ENCODE results near the gene ASCC3. TPM values are rescaled to one million over a fixed set of nuclear protein-coding genes. Genes with fewer than 3 reads are reported as not detected.
"Not testable (repeated sequence)": the region's sequence is repeated elsewhere in the genome, so short reads cannot be mapped to it uniquely, and the experiment has no call there.

Gene ASCC3
- total RNA-seq, 4 donors from 2014 or later = 25.9 to 40.9 (median 31.3) TPM

DNA sequence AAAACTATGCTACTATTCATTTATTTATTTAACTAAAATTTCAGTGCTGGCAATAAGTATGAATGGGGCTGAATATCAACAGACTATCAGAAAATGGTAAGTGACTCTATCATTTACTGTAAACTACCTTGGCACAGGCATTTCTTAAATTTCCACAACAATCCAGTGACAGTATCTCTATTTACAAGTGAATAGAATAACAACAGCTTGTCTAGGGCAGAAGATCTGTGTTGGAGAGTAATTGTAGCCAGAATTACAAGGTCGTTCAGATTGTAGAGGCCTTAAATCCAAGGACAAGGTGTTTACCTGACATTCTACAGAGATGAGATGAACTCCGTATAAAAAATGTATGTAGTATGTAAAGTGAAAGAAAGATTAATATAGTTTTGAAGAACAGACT, 222.6 kb downstream of the ASCC3 start:
- Histone ChIP-seq H3K9me3 (no peaks in the 10 kb centered on the region), H3K36me3 (peaks cover 6% of the 10 kb centered on the region), H3K27ac (no peak overlapping the region), H3K4me1 (no peaks in the 10 kb centered on the region), H3K27me3 (no peaks in the 10 kb centered on the region), H3K4me3 (no peak overlapping the region)
- DNase-seq (ENCODE audit: low spot score in 2 of 2) = no peak
- TF ChIP-seq POLR2AphosphoS5 (IDR thresholded peaks at IDR 0.05) (no peak), EP300 (IDR thresholded peaks at IDR 0.05) (no peak), CTCF (IDR thresholded peaks at IDR 0.05) (no peak), POLR2A (IDR thresholded peaks at IDR 0.05) (no peak)
- WGBS = 71% methylated on average over 2 of the region's 2 CpGs

GRCh38 chr6:100657678-100658330, 223.3 kb downstream of the ASCC3 start:
- TF ChIP-seq POLR2AphosphoS5 (IDR thresholded peaks at IDR 0.05) (no peak), CTCF (IDR thresholded peaks at IDR 0.05) (no peak), EP300 (IDR thresholded peaks at IDR 0.05) (no peak), POLR2A (IDR thresholded peaks at IDR 0.05) (no peak)
- H3K27ac ChIP-seq = no peak overlapping the region
- peaks cover 6% of the 10 kb centered on the region for H3K36me3 ChIP-seq
- H3K27me3 ChIP-seq = no peaks in the 10 kb centered on the region
- H3K9me3 ChIP-seq = no peaks in the 10 kb centered on the region
- H3K4me1 ChIP-seq = no peaks in the 10 kb centered on the region
- no peak overlapping the region for H3K4me3 ChIP-seq
- no peak for DNase-seq (ENCODE audit: low spot score in 2 of 2)
- WGBS = 87% methylated on average over 2 of the region's 2 CpGs

GRCh38 chr6:100641147-100641546, 240.0 kb downstream of the ASCC3 start:
- peaks cover 63% of the 10 kb centered on the region for H3K36me3 ChIP-seq
- not testable (repeated sequence) for H3K27ac ChIP-seq; H3K4me3 ChIP-seq; H3K9me3 ChIP-seq; H3K27me3 ChIP-seq; H3K4me1 ChIP-seq; DNase-seq (ENCODE audit: low spot score in 2 of 2)
- WGBS = 96% methylated on average over 3 of the region's 3 CpGs

DNA sequence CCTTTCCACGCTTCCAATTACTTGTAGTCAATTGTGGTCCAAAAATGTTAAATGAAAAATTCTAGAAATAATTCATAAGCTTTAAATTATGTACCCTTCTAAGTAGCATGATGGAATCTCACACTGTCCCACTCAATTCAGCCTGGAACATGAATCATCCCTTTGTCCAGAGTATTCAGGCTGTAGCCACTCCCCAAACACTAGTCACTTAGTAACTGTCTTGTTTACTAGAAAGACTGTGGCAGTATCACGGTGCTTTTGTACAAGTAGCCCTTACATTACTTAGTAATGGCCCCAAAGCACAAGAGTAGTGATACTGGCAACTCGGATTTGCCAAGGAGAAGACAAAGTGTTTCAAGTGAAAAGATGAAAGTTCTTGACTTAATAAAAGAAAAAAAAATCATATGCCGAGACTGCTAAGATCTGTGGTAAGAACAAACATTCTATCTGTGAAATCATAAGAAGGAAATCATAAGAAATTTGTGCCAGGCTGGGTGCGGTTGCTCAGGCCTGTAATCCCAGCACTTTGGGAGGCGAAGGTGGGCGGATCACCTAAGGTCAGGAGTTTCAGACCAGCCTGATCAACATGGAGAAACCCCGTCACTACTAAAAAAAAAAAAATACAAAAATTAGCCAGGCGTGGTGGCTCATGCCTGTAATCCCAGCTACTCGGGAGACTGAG, 247.9 kb downstream of the ASCC3 start:
- TF ChIP-seq CTCF (IDR thresholded peaks at IDR 0.05) (no peak), EP300 (IDR thresholded peaks at IDR 0.05) (no peak), POLR2A (IDR thresholded peaks at IDR 0.05) (no peak), POLR2AphosphoS5 (IDR thresholded peaks at IDR 0.05) (no peak)
- Histone ChIP-seq H3K4me3 (no peak overlapping the region), H3K36me3 (peaks cover 24% of the 10 kb centered on the region), H3K4me1 (no peaks in the 10 kb centered on the region), H3K9me3 (no peaks in the 10 kb centered on the region), H3K27me3 (no peaks in the 10 kb centered on the region), H3K27ac (peak overlapping the region; percentile 34)
- 71% methylated on average over 10 of the region's 10 CpGs for WGBS
- DNase-seq (ENCODE audit: low spot score in 2 of 2) = no peak

GRCh38 chr6:100630536-100630935, 250.6 kb downstream of the ASCC3 start:
- no peak for DNase-seq (ENCODE audit: low spot score in 2 of 2)
- Histone ChIP-seq H3K27ac (no peak overlapping the region), H3K27me3 (no peaks in the 10 kb centered on the region), H3K9me3 (no peaks in the 10 kb centered on the region), H3K36me3 (peaks cover 10% of the 10 kb centered on the region), H3K4me3 (no peak overlapping the region), H3K4me1 (no peaks in the 10 kb centered on the region)
- TF ChIP-seq CTCF (IDR thresholded peaks at IDR 0.05) = no peak
- TF ChIP-seq POLR2A (IDR thresholded peaks at IDR 0.05) = no peak
- TF ChIP-seq EP300 (IDR thresholded peaks at IDR 0.05) = no peak
- no peak for TF ChIP-seq POLR2AphosphoS5 (IDR thresholded peaks at IDR 0.05)
- 79% methylated on average over 2 of the region's 2 CpGs for WGBS
